Suppressor macrophage (primary cell): ENCODE measurements around the gene HPSE2.

Source experiments
- DNase-seq, 4 experiments: peaks; one replicate each; pipeline ENCODE4 v3.0.0-alpha.2; 2020 to 2022

Gene HPSE2

GRCh38 chr10:98667081-98667480, 568.6 kb downstream of the HPSE2 start:
- DNase-seq = no peak

- no peak for DNase-seq
Observed at GRCh38 chr10:98666276-98666675, 569.4 kb downstream of the HPSE2 start.

GRCh38 chr10:98664329-98665042, 571.2 kb downstream of the HPSE2 start:
- peak; percentile 54 to 76 (median 68) for DNase-seq

GRCh38 chr10:98659951-98660350, 575.7 kb downstream of the HPSE2 start:
- peak in 2 of 4 experiments; percentile 23 to 36 for DNase-seq

DNA sequence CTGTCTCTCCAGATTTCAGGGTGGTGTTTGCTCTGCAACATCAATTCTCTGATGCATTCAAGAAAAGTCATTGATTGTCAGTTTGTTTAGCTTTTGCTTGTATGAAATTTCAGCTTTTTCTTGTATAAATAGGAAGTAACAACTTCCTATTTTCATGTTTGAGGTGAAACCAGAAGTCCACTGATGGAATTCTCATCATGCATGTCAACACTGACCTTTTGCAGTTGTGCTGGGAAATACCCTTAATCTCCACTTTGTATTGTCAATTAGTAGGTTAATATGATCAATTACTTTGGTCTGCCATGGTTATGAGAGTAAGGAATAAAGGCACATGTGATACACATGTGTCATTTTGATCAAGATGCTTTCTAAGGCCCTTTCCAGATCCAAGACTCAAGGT, 580.2 kb downstream of the HPSE2 start:
- DNase-seq = peak; percentile 16 to 66 (median 39)

- DNase-seq = no peak
Observed at GRCh38 chr10:98649170-98649569, 586.5 kb downstream of the HPSE2 start.

- no peak for DNase-seq
Observed at GRCh38 chr10:98646998-98647917, 588.4 kb downstream of the HPSE2 start.

DNA sequence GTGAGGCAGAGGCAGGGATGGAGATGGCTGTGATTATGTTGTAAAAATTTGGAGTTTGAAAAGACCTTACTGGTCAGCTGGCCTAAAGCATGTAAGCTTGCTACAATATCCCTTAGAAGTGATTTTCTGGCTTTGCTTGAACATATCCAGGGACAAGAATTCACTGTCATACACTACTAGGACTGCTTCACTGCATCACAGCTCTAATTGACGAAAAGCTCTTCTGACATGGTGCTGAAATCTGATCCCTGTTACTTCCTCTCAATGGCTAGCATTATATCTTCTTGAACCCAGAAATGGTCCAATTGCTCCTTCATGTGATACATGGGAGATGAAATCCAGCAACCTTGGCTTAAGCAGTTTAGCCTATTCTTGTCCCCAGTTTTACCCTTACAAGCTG, 591.2 kb downstream of the HPSE2 start:
- no peak for DNase-seq

- DNase-seq = no peak
Observed at GRCh38 chr10:98642281-98642680, 593.4 kb downstream of the HPSE2 start.

- no peak for DNase-seq
Observed at GRCh38 chr10:98638920-98639319, 596.7 kb downstream of the HPSE2 start.

DNA sequence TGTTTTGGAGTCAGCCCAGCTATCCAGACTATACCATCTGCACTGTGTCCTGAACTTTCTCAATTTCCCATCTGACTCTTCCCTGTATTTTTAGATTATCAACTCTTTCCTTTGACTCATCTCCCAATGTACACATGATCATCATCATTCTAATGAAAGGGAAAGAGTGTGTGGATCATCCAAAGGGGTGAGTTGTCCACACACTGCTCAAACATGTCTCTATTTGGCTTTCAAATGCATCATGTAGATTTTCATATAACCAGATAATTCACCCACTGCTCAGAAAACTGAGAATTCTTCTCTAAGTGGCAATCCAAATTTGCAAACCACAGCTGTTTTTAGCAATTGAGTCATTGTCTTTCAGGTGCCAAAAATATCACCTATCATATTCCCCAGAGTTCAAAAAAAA, 598.7 kb downstream of the HPSE2 start:
- DNase-seq = peak in 1 of 4 experiments; percentile 33

- no peak for DNase-seq
Observed at GRCh38 chr10:98632456-98633150, 603.0 kb downstream of the HPSE2 start.

GRCh38 chr10:98628206-98628605, 607.4 kb downstream of the HPSE2 start:
- no peak for DNase-seq

DNA sequence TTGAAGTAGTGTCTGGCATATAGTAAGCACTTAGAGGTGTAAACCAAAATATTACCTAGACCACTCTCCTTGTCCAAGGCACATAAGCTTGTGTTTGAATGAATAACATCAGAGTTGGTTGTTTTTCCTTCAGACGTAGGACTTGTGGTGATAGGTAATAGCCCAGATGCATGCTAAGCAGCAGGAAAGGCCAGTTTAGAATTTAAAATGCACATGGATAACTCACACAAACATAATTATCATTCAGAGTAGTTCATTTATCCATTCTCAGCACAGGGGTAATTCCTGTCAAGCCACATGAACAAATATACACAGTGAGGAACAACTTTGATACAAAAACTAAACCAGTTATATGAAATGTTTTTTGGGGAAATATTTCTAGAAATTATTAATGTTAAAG, 607.9 kb downstream of the HPSE2 start:
- DNase-seq = no peak

GRCh38 chr10:98624963-98625362, 610.7 kb downstream of the HPSE2 start:
- no peak for DNase-seq

GRCh38 chr10:98623176-98623575, 612.5 kb downstream of the HPSE2 start:
- DNase-seq = peak; percentile 16 to 61 (median 38)

DNA sequence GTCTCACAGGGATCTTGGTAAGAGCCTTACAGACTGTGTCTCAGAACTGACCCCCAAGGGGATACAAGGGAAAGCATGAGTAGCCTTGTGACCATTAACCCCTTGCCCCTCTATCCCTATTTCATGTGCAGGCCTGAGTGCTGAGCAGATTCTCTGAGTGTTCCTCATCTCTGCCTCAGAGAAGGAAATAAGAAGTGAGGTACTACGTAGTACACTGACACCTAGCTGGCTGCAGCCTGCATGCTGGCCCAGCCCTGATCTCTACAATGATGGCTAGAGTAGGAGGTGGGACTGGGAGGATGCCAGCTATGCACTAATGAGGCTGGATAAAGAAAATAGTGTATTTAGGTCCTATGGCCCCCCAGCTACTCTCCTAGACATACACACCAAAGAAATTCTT, 614.0 kb downstream of the HPSE2 start:
- no peak for DNase-seq

- DNase-seq = peak in 2 of 4 experiments; percentile 21 to 34
Observed at GRCh38 chr10:98620503-98620902, 615.1 kb downstream of the HPSE2 start.

DNA sequence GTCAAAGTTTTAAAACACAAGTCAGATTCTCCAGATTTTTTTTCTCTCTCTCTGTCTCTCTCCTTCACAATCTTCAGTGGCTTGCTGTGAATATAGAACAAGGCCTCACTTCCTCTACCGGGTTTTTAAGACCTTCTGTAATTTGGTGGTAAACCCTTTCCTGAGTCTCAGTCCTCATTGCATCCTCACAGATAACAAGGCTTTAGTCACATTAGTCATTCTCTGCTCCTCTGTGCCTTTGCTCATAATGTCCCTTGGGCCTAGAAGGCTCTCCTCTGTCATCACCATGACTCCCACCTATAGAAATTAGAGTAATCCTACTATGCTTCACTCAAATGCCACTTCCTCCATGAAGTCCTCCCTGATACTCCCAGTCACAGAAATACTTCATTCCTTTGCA, 616.2 kb downstream of the HPSE2 start:
- peak; percentile 25 to 74 (median 42) for DNase-seq

DNA sequence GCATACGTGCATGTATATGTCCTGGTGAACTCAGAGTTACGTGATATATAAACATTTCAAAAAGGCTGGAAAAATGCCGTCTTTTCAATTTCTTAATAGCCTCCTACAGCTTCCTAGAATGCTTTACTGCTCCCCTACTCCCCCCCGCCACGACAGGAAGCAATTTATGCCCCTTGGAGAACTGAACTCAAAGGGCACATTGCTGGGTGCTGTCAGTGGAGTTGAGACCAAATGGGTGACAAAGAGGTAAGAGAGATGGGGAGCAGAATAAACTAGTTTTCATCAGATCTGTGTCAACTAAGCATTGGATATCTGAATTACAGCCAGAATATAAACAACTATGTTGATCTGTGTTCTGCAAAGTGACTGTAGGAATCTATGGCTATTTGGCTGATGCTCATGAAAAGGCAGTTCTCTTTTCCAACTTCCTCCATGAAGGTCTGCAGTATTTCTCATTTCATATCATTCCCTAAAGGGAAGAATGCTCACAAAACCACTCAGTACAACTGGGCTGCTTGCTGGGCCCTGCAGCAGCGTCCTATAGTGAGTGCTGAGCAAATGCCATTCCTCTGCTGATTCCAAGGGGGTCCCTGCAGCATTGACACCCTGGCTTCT, 617.6 kb downstream of the HPSE2 start:
- DNase-seq = peak; percentile 21 to 70 (median 50)

GRCh38 chr10:98613446-98613845, 622.2 kb downstream of the HPSE2 start:
- DNase-seq = no peak

- no peak for DNase-seq
Observed at GRCh38 chr10:98611436-98611835, 624.2 kb downstream of the HPSE2 start.

DNA sequence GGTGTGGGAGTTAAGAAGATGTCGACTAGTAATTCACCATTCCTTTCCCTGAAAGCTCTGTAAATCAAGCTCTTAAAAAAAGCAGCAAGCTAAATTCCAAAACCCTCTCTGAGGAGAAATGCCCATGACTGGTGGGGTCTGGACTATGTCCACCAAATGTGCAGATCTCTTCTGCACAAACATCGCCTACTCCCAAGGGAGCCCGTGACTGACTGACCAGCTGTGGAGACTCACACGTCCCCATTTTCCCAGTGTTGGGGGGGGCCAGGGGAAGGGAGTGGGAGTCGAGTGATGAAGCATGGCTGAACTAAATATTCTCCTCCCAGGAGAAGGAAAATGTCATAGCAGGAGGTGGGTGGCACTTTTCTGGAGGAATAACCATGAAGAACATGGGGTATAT, 624.8 kb downstream of the HPSE2 start:
- no peak for DNase-seq
